ENCODE data around the gene KBTBD12.

DNA sequence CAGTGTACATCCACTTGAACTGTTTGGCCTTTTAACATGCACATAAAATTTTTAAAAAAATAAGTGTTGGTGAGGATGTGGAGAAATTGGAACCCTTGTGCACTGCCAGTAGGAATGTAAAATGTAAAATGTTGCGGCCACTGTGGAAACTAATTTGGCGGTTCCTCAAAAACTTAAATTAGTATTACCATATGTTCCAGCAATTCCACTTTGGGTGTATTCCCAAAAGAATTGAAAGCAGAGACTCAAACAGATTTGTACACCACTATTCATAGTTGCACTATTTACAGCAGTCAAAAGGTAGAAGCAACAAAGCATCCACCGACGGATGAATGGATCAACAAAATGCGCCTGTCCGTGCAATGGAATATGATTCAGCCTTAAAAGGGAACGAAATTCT lies 82.0 kb downstream of the KBTBD12 start:
- TF ChIP-seq CTCF (IDR thresholded peaks at IDR 0.05), result no peak
- no peak for TF ChIP-seq EZH2 (IDR thresholded peaks at IDR 0.05)
